HFFc6 (cell line): Measurements from ENCODE around the gene EDC3. TPM values are rescaled to one million over a fixed set of nuclear protein-coding genes. Genes with fewer than 3 reads are reported as not detected.

Source experiments
- DNase-seq: peaks from one replicate; pipeline ENCODE4 v3.0.0-alpha.2; 2018
- H3K27ac Mint-ChIP-seq: 2 replicates; pipeline ENCODE4 v1.8.0; 2020; ENCODE audit warnings: mild to moderate bottlenecking, mixed read lengths
- H3K27me3 Mint-ChIP-seq: 2 replicates; pipeline ENCODE4 v1.8.0; 2021; ENCODE audit warnings: mild to moderate bottlenecking, moderate library complexity, mixed read lengths; ENCODE audit not compliant: insufficient read depth
- H3K36me3 Mint-ChIP-seq: 2 replicates; pipeline ENCODE4 v1.8.0; 2021; ENCODE audit warnings: low read depth, mixed read lengths
- H3K4me1 Mint-ChIP-seq: 2 replicates; pipeline ENCODE4 v1.8.0; 2020; ENCODE audit warnings: low read depth, mixed read lengths
- H3K4me3 Mint-ChIP-seq: 2 replicates; pipeline ENCODE4 v1.8.0; 2020; ENCODE audit warnings: mild to moderate bottlenecking, moderate library complexity, mixed read lengths
- H3K9me3 Mint-ChIP-seq: 2 replicates; pipeline ENCODE4 v1.8.0; 2020; ENCODE audit warnings: mild to moderate bottlenecking, mixed read lengths
- total RNA-seq, 6 experiments: library from RNA; stranded (reverse); fragmentation: NEBNext Ultra II Directional; extraction: Animal tissue kit (Norgen Biotek cat#: 25700); gene quantifications; 2 replicates in 1 of 6; 3 replicates in 5 of 6; pipeline ENCODE4 v1.2.3, GENCODE V29; 2021
- TF ChIP-seq, protein P1 (sequence below): fragments of 200-600 bp; sonication (generic); IDR thresholded peaks from 2 replicates; pipeline ENCODE4 v1.5.0; 2021; ENCODE audit warnings: antibody characterized with exemption, mild to moderate bottlenecking

The EDC3 gene
- total RNA-seq, 6 experiments from 2014 or later = 37.2 to 46.8 (median 40.8) TPM

DNA sequence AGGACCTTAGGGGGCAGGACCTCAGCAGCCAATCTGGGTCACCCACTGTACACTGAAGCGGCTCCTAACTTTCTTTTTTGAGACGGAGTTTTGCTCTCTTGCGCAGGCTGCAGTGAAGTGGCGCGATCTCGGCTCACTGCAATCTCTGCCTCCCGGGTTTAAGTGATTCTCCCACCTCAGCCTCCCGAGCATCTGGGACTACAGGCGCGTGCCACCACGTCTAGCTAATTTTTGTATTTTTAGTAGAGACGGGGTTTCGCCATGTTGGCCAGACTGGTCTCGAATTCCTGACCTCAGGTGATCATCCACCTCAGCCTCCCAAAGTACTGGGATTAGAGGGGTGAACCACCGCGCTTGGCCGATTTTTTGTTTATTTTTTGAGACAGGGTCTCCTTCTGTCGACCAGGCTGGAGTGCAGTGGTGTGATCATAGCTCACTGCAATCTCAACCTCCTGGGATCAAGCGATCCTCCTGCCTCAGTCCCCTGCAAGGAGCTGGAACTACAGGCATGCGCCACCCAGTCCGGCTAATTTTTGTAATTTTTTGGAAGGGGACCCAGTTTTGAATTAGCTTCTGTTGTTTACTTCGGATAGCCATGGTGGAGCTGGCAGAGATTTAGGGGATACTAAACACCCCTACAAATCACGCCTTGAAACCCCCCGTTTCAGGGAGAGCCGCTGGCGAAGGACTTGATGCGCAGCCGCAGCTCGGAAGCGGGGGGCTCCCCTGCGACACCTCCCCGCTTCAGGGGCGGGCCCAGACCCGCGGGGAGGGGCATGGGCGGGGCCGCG is 81.7 kb downstream of the EDC3 start:
- Mint-ChIP-seq H3K27ac (peak overlapping the region; percentile 62), H3K36me3 (no peaks in the 10 kb centered on the region; the same call in none of the 2 replicates), H3K4me3 (peak overlapping the region; percentile 76), H3K9me3 (no peaks in the 10 kb centered on the region), H3K4me1 (peaks cover 19% of the 10 kb centered on the region), H3K27me3 (peaks cover 19% of the 10 kb centered on the region)
- no peak for DNase-seq
- TF ChIP-seq, protein P1, sequence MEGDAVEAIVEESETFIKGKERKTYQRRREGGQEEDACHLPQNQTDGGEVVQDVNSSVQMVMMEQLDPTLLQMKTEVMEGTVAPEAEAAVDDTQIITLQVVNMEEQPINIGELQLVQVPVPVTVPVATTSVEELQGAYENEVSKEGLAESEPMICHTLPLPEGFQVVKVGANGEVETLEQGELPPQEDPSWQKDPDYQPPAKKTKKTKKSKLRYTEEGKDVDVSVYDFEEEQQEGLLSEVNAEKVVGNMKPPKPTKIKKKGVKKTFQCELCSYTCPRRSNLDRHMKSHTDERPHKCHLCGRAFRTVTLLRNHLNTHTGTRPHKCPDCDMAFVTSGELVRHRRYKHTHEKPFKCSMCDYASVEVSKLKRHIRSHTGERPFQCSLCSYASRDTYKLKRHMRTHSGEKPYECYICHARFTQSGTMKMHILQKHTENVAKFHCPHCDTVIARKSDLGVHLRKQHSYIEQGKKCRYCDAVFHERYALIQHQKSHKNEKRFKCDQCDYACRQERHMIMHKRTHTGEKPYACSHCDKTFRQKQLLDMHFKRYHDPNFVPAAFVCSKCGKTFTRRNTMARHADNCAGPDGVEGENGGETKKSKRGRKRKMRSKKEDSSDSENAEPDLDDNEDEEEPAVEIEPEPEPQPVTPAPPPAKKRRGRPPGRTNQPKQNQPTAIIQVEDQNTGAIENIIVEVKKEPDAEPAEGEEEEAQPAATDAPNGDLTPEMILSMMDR = no peak

DNA sequence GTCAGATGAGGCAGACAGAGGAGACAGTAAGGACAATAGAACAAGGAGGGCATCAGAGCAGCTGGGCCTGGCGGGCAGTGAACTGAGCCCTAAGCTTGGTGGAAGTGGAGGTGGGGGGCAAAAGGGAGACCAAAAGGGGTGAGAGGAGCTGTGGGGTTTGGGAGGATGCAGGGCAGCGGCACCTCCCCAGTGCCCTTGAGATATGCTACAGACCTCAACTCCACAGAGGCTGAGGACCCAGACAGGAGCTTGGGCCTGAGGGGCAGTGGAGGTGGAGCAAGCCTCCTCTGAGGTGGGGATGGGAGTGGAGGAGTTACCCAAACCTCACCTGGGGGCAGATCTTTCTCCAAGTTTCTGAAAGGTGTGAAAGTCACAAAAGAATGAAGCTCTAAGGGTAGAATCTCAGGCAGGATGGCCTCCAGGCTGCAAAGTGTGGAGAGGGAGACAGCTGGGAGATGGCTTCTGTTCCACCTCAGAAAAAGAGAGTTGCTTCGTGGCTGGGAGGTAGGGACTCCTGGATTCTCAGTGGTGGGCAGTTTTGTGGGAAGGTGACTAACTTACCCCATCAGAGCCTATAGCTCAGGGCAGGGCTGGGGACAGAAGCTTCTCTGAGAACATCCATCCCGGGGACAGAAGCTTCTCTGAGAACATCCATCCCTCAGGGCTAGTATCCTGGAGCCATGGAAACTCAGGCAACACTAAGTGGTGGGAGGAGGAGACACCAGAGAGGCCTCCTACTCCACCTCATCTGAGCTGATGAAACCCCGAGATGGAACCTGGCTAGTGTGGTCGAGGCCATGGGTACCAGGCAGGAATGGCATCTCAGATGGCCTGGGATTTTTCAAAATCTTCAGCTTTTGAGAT is 82.5 kb downstream of the EDC3 start:
- H3K4me1 Mint-ChIP-seq = peaks cover 19% of the 10 kb centered on the region
- TF ChIP-seq, protein P1 = no peak
- peak; percentile 43 for DNase-seq
- no peaks in the 10 kb centered on the region; the same call in 1 of the 2 replicates for H3K36me3 Mint-ChIP-seq
- peak overlapping the region; percentile 54 for H3K4me3 Mint-ChIP-seq
- peak overlapping the region; percentile 53; the same call in 1 of the 2 replicates for H3K27ac Mint-ChIP-seq
- peaks cover 23% of the 10 kb centered on the region for H3K27me3 Mint-ChIP-seq
- H3K9me3 Mint-ChIP-seq = no peaks in the 10 kb centered on the region

DNA sequence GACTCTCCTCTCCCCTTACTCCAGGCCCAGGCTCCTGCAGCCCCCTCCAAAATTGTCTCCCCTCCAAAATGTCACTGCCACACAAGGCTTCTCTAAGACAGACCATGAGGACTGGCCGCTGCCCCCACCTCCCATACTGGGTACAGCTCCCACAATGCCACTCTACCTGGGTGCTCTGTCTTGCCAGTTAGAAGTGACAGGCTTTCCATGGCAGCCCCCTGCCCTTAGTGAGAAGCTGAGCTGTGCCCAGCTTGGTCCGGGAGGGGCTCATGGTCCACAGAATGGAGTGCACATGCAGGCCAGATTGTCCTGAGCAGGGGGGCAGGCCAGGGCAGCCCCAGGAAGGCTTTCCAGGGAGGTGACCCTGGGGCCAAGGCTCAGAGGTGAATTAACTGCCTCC is 83.1 kb downstream of the EDC3 start:
- no peaks in the 10 kb centered on the region; the same call in 1 of the 2 replicates for H3K36me3 Mint-ChIP-seq
- H3K9me3 Mint-ChIP-seq = no peaks in the 10 kb centered on the region
- H3K4me3 Mint-ChIP-seq = no peak overlapping the region; the same call in 1 of the 2 replicates
- peaks cover 13% of the 10 kb centered on the region for H3K4me1 Mint-ChIP-seq
- DNase-seq = no peak
- TF ChIP-seq, protein P1 = no peak
- peaks cover 24% of the 10 kb centered on the region for H3K27me3 Mint-ChIP-seq
- peak overlapping the region; percentile 53; the same call in 1 of the 2 replicates for H3K27ac Mint-ChIP-seq

DNA sequence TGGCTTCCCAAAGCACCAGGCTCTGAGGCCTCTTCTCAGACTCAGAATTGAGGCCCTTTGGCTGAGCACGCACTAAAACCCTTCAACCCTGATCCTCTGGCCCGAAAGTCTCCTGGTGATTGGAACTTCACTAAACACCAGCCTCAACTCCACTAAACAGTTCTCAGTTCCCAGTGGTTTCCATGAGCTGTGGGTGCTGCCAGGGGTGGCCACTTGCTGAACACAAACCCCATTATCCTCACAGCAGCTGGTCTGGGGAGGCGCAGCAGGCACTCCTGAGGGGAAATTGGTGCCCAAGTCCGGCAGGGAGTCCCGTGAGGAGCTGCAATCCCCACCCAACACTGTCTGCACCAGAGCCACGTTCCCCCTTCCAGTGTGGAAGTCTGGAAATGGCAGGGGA is 84.0 kb downstream of the EDC3 start:
- Mint-ChIP-seq H3K36me3 (no peaks in the 10 kb centered on the region), H3K27ac (no peak overlapping the region), H3K4me1 (peaks cover 5% of the 10 kb centered on the region), H3K9me3 (no peaks in the 10 kb centered on the region), H3K27me3 (peaks cover 24% of the 10 kb centered on the region), H3K4me3 (no peak overlapping the region)
- no peak for DNase-seq
- TF ChIP-seq, protein P1 = no peak

DNA sequence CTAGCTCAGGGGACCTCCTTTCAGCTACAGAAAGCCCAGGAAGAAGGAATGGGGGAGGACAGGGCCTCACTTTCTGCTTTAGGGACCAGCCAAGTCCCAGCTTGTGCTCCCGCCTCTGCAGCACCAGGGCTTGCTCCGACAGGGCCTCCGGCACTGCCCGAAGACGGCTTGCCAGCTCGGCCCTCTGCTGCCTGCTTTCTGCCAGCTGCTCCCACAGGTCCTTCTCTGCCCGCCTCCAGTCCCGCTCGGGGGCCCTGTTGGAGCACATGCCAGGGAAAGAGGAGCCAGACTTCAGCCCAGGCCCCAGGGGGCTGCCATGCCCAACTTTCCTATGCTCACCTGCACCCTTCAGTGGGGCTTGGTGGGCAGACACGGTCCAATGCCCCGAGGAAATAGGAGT is 84.5 kb downstream of the EDC3 start:
- Mint-ChIP-seq H3K36me3 (no peaks in the 10 kb centered on the region), H3K9me3 (no peaks in the 10 kb centered on the region), H3K4me3 (no peak overlapping the region), H3K4me1 (no peaks in the 10 kb centered on the region), H3K27me3 (peaks cover 26% of the 10 kb centered on the region), H3K27ac (no peak overlapping the region)
- no peak for DNase-seq
- TF ChIP-seq, protein P1 = no peak
